Measurements from ENCODE around the gene SEPTIN5.
"Not testable (repeated sequence)": the region's sequence is repeated elsewhere in the genome, so short reads cannot be mapped to it uniquely, and the experiment has no call there.

Gene SEPTIN5

GRCh38 chr22:19724927-19725661 is 10.8 kb downstream of the SEPTIN5 start:
- Histone ChIP-seq H3K4me1 (ENCODE audit: control insufficient read depth in 5 of 5, insufficient read depth in 5 of 5, low read length in 5 of 5) (peaks cover 0 to 13% (median 8%) of the 10 kb centered on the region in 5 donors), H3K27ac (ENCODE audit: low read depth, low read length) (no peak overlapping the region), H3K9me3 (ENCODE audit: control insufficient read depth in 5 of 5, low read length in 5 of 5) (no peaks in the 10 kb centered on the region), H3K27me3 (ENCODE audit: control insufficient read depth in 5 of 5, insufficient read depth in 4 of 5, low read length in 5 of 5) (peaks cover 0 to 41% (median 40%) of the 10 kb centered on the region in 5 donors), H3K36me3 (ENCODE audit: control insufficient read depth in 5 of 5, insufficient read depth in 5 of 5, low read length in 5 of 5) (peaks cover 0 to 12% (median 3%) of the 10 kb centered on the region in 5 donors), H3K4me3 (ENCODE audit: low read depth in 1 of 5, low read length in 5 of 5) (no peak overlapping the region), H3K9ac (ENCODE audit: low read length in 5 of 5) (no peak overlapping the region)

DNA sequence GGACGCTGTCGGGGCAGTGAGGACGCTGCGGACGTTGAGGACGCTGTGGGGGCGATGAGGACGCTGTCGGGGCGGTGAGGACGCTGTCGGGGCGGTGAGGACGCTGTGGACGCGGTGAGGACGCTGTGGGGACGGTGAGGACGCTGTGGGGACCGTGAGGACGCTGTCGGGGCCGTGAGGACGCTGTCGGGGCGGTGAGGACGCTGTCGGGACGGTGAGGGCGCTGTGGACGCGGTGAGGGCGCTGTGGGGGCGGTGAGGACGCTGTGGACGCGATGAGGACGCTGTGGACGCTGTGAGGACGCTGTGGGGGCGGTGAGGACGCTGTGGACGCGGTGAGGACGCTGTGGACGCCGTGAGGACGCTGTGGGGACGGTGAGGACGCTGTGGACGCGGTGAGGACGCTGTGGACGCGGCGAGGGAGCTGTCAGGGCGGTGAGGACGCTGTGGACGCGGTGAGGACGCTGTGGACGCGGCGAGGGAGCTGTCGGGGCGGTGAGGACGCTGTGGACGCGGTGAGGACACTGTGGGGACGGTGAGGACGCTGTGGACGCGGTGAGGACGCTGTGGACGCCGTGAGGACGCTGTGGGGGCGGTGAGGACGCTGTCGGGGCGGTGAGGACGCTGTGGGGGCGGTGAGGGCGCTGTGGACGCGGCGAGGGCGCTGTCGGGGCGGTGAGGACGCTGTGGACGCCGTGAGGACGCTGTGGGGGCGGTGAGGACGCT is 11.9 kb downstream of the SEPTIN5 start:
- H3K27ac ChIP-seq (ENCODE audit: low read depth, low read length); H3K9me3 ChIP-seq (ENCODE audit: control insufficient read depth in 5 of 5, low read length in 5 of 5); H3K36me3 ChIP-seq (ENCODE audit: control insufficient read depth in 5 of 5, insufficient read depth in 5 of 5, low read length in 5 of 5); H3K4me3 ChIP-seq (ENCODE audit: low read depth in 1 of 5, low read length in 5 of 5); H3K9ac ChIP-seq (ENCODE audit: low read length in 5 of 5): not testable (repeated sequence)
- Histone ChIP-seq H3K4me1 (ENCODE audit: control insufficient read depth in 5 of 5, insufficient read depth in 5 of 5, low read length in 5 of 5) (peaks cover 0 to 22% (median 15%) of the 10 kb centered on the region in 5 donors), H3K27me3 (ENCODE audit: control insufficient read depth in 5 of 5, insufficient read depth in 4 of 5, low read length in 5 of 5) (peaks cover 0 to 37% (median 31%) of the 10 kb centered on the region in 5 donors)

GRCh38 chr22:19727310-19728150 is 13.2 kb downstream of the SEPTIN5 start:
- no peaks in the 10 kb centered on the region for H3K9me3 ChIP-seq (ENCODE audit: control insufficient read depth in 5 of 5, low read length in 5 of 5)
- peaks cover 0 to 22% (median 15%) of the 10 kb centered on the region in 5 donors for H3K4me1 ChIP-seq (ENCODE audit: control insufficient read depth in 5 of 5, insufficient read depth in 5 of 5, low read length in 5 of 5)
- H3K4me3 ChIP-seq (ENCODE audit: low read depth in 1 of 5, low read length in 5 of 5), result no peak overlapping the region
- H3K27me3 ChIP-seq (ENCODE audit: control insufficient read depth in 5 of 5, insufficient read depth in 4 of 5, low read length in 5 of 5), result peaks cover 0 to 35% (median 25%) of the 10 kb centered on the region in 5 donors
- no peak overlapping the region for H3K9ac ChIP-seq (ENCODE audit: low read length in 5 of 5)
- H3K36me3 ChIP-seq (ENCODE audit: control insufficient read depth in 5 of 5, insufficient read depth in 5 of 5, low read length in 5 of 5), result peaks cover 0 to under 1% (median 0%) of the 10 kb centered on the region in 5 donors
- H3K27ac ChIP-seq (ENCODE audit: low read depth, low read length), result no peak overlapping the region

DNA sequence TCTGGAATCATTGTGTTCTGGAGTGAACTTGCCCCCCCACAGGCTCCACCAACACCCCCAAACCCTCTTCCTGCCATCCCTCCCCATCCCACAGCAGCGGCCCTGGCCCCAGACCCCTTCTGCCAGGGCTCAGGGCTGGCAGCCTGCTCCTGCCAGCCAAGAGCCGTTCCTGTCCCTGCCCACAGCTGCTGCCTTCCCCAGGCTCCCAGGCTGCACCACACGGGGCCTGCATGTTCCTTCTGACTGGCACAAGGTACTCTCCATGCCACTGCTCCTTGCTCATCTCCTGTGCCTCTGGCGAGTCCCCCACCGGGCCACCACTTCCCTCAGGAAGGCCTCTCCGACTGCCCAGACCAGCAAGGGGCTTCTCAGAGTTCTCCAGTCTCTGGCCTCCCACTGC is 14.0 kb downstream of the SEPTIN5 start:
- peaks cover 0 to 27% (median 21%) of the 10 kb centered on the region in 5 donors for H3K27me3 ChIP-seq (ENCODE audit: control insufficient read depth in 5 of 5, insufficient read depth in 4 of 5, low read length in 5 of 5)
- H3K27ac ChIP-seq (ENCODE audit: low read depth, low read length), result no peak overlapping the region
- H3K4me3 ChIP-seq (ENCODE audit: low read depth in 1 of 5, low read length in 5 of 5), result no peak overlapping the region
- peaks cover 0 to 16% (median 10%) of the 10 kb centered on the region in 5 donors for H3K4me1 ChIP-seq (ENCODE audit: control insufficient read depth in 5 of 5, insufficient read depth in 5 of 5, low read length in 5 of 5)
- no peak overlapping the region for H3K9ac ChIP-seq (ENCODE audit: low read length in 5 of 5)
- no peaks in the 10 kb centered on the region for H3K9me3 ChIP-seq (ENCODE audit: control insufficient read depth in 5 of 5, low read length in 5 of 5)
- no peaks in the 10 kb centered on the region for H3K36me3 ChIP-seq (ENCODE audit: control insufficient read depth in 5 of 5, insufficient read depth in 5 of 5, low read length in 5 of 5)

GRCh38 chr22:19728836-19729235 is 14.5 kb downstream of the SEPTIN5 start:
- no peaks in the 10 kb centered on the region for H3K9me3 ChIP-seq (ENCODE audit: control insufficient read depth in 5 of 5, low read length in 5 of 5)
- no peak overlapping the region for H3K4me3 ChIP-seq (ENCODE audit: low read depth in 1 of 5, low read length in 5 of 5)

GRCh38 chr22:19729507-19729906 is 15.2 kb downstream of the SEPTIN5 start:
- Histone ChIP-seq H3K27me3 (ENCODE audit: control insufficient read depth in 5 of 5, insufficient read depth in 4 of 5, low read length in 5 of 5) (peaks cover 0 to 21% (median 13%) of the 10 kb centered on the region in 5 donors), H3K36me3 (ENCODE audit: control insufficient read depth in 5 of 5, insufficient read depth in 5 of 5, low read length in 5 of 5) (no peaks in the 10 kb centered on the region), H3K9me3 (ENCODE audit: control insufficient read depth in 5 of 5, low read length in 5 of 5) (no peaks in the 10 kb centered on the region), H3K27ac (ENCODE audit: low read depth, low read length) (no peak overlapping the region), H3K4me1 (ENCODE audit: control insufficient read depth in 5 of 5, insufficient read depth in 5 of 5, low read length in 5 of 5) (peaks cover 0 to 14% (median 7%) of the 10 kb centered on the region in 5 donors), H3K9ac (ENCODE audit: low read length in 5 of 5) (no peak overlapping the region), H3K4me3 (ENCODE audit: low read depth in 1 of 5, low read length in 5 of 5) (no peak overlapping the region)

More at GRCh38 chr22:19728836-19729235, 14.5 kb downstream of the SEPTIN5 start:
- peak overlapping the region in 1 of 5 donors; percentile 19 for H3K9ac ChIP-seq (ENCODE audit: low read length in 5 of 5)
- H3K27me3 ChIP-seq (ENCODE audit: control insufficient read depth in 5 of 5, insufficient read depth in 4 of 5, low read length in 5 of 5), result peaks cover 0 to 24% (median 17%) of the 10 kb centered on the region in 5 donors
- no peak overlapping the region for H3K27ac ChIP-seq (ENCODE audit: low read depth, low read length)
- peaks cover 0 to 14% (median 7%) of the 10 kb centered on the region in 5 donors for H3K4me1 ChIP-seq (ENCODE audit: control insufficient read depth in 5 of 5, insufficient read depth in 5 of 5, low read length in 5 of 5)
- no peaks in the 10 kb centered on the region for H3K36me3 ChIP-seq (ENCODE audit: control insufficient read depth in 5 of 5, insufficient read depth in 5 of 5, low read length in 5 of 5)

- peaks cover 0 to 14% (median 7%) of the 10 kb centered on the region in 5 donors for H3K27me3 ChIP-seq (ENCODE audit: control insufficient read depth in 5 of 5, insufficient read depth in 4 of 5, low read length in 5 of 5)
- peak overlapping the region in 3 of 5 donors; percentile 47 to 58 (median 53) for H3K9ac ChIP-seq (ENCODE audit: low read length in 5 of 5)
- no peak overlapping the region for H3K4me3 ChIP-seq (ENCODE audit: low read depth in 1 of 5, low read length in 5 of 5)
Observed at GRCh38 chr22:19730198-19730597, 15.9 kb downstream of the SEPTIN5 start.

GRCh38 chr22:19730655-19731360 is 16.5 kb downstream of the SEPTIN5 start:
- H3K9ac ChIP-seq (ENCODE audit: low read length in 5 of 5), result peak overlapping the region in 3 of 5 donors; percentile 47 to 58 (median 53)

More at GRCh38 chr22:19730198-19730597, 15.9 kb downstream of the SEPTIN5 start:
- no peaks in the 10 kb centered on the region for H3K36me3 ChIP-seq (ENCODE audit: control insufficient read depth in 5 of 5, insufficient read depth in 5 of 5, low read length in 5 of 5)
- no peak overlapping the region for H3K27ac ChIP-seq (ENCODE audit: low read depth, low read length)
- H3K4me1 ChIP-seq (ENCODE audit: control insufficient read depth in 5 of 5, insufficient read depth in 5 of 5, low read length in 5 of 5), result peaks cover 0 to 14% (median 7%) of the 10 kb centered on the region in 5 donors
- H3K9me3 ChIP-seq (ENCODE audit: control insufficient read depth in 5 of 5, low read length in 5 of 5), result no peaks in the 10 kb centered on the region

More at GRCh38 chr22:19730655-19731360, 16.5 kb downstream of the SEPTIN5 start:
- no peaks in the 10 kb centered on the region for H3K36me3 ChIP-seq (ENCODE audit: control insufficient read depth in 5 of 5, insufficient read depth in 5 of 5, low read length in 5 of 5)
- H3K4me3 ChIP-seq (ENCODE audit: low read depth in 1 of 5, low read length in 5 of 5), result peak overlapping the region in 4 of 5 donors; percentile 36 to 63 (median 44)
- H3K9me3 ChIP-seq (ENCODE audit: control insufficient read depth in 5 of 5, low read length in 5 of 5), result no peaks in the 10 kb centered on the region
- peaks cover 0 to 14% (median 7%) of the 10 kb centered on the region in 5 donors for H3K4me1 ChIP-seq (ENCODE audit: control insufficient read depth in 5 of 5, insufficient read depth in 5 of 5, low read length in 5 of 5)
- no peak overlapping the region for H3K27ac ChIP-seq (ENCODE audit: low read depth, low read length)
- peaks cover 0 to 9% (median 6%) of the 10 kb centered on the region in 5 donors for H3K27me3 ChIP-seq (ENCODE audit: control insufficient read depth in 5 of 5, insufficient read depth in 4 of 5, low read length in 5 of 5)

Data from subcutaneous abdominal adipose tissue (tissue), 5 donors.